OCI-LY3 (cell line): Measurements from ENCODE around the gene CST9L.

Source experiments
- H2AFZ ChIP-seq: fragments of 200-600, 300-600 bp; shearing (Covaris generic); 2 replicates; pipeline ENCODE4 v1.6.0; 2014; ENCODE audit warnings: antibody characterized with exemption, low read depth, low read length
- H3K27ac ChIP-seq: fragments of 200-600, 300-600 bp; sonication (generic); 2 replicates; pipeline ENCODE4 v1.5.1; 2014; ENCODE audit warnings: mild to moderate bottlenecking, low read length, moderate library complexity, mixed read lengths
- H3K27me3 ChIP-seq: fragments of 200-600, 300-600 bp; sonication (generic); 2 replicates; pipeline ENCODE4 v1.6.1; 2014; ENCODE audit warnings: low read depth, low read length, mixed read lengths
- H3K36me3 ChIP-seq: fragments of 200-600, 300-600 bp; sonication (generic); replicated peaks from 2 replicates; pipeline ENCODE3; 2014; ENCODE audit warnings: low read depth, low read length, mixed read lengths
- H3K4me1 ChIP-seq: fragments of 300-600, 200-600 bp; sonication (generic); 2 replicates; pipeline ENCODE4 v1.6.1; 2014; ENCODE audit warnings: low read length, mixed read lengths
- H3K4me2 ChIP-seq: fragments of 200-600, 300-600 bp; sonication (generic); 2 replicates; pipeline ENCODE4 v1.6.1; 2014; ENCODE audit warnings: low read length, mixed read lengths
- H3K4me3 ChIP-seq: fragments of 300-600, 200-600 bp; sonication (generic); 2 replicates; pipeline ENCODE4 v1.5.1; 2014; ENCODE audit warnings: antibody characterized with exemption, mild to moderate bottlenecking, low read length, moderate library complexity
- H3K79me2 ChIP-seq: fragments of 300-600, 200-600 bp; shearing (Covaris generic); 2 replicates; pipeline ENCODE4 v1.6.1; 2014; ENCODE audit warnings: mild to moderate bottlenecking, low read length, mixed read lengths
- H3K9ac ChIP-seq: fragments of 300-600, 200-600 bp; shearing (Covaris generic); 2 replicates; pipeline ENCODE4 v1.6.0; 2014; ENCODE audit warnings: mild to moderate bottlenecking, low read length, moderate library complexity
- H3K9me3 ChIP-seq: fragments of 200-600, 300-600 bp; shearing (Covaris generic); 2 replicates; pipeline ENCODE4 v1.6.1; 2014; ENCODE audit warnings: low read length, mixed read lengths; ENCODE audit not compliant: insufficient read depth
- H4K20me1 ChIP-seq: fragments of 200-600, 300-600 bp; sonication (generic); 2 replicates; pipeline ENCODE4 v1.6.1; 2016; ENCODE audit warnings: low read length, mixed read lengths; ENCODE audit not compliant: insufficient read depth
- EZH2phosphoT487 ChIP-seq: fragments of 200-600 bp; shearing (Covaris generic); IDR thresholded peaks from 2 replicates; pipeline ENCODE4 v1.6.1; 2018; ENCODE audit warnings: antibody characterized with exemption, mixed run types, low read depth
- TF ChIP-seq, protein P1 (sequence below): fragments of 200-600, 300-600 bp; sonication (generic); IDR thresholded peaks from 2 replicates; pipeline ENCODE4 v1.5.1; 2014; ENCODE audit warnings: antibody characterized with exemption, low read length, low read depth

The CST9L gene

DNA sequence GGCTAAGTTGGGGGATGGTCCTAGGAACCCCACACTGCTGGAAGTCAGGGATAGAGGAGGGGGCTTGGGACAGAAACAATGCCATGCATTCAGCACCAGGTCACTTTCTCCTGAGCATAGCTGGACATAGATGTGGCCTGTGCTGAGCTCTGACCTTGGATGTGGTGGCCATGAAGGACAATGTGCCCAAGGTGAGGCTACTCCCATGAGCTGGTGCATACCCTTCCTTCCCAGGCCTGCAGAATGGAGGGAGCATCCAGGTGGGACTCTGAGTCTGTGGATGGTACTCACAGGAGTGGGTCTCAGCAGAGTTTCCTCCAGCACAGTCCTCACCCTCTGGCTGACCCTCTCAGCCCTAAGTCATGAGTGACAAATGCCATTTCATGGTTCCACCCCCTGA, 16.9 kb downstream of the CST9L start:
- no peak overlapping the region for H3K4me2 ChIP-seq

DNA sequence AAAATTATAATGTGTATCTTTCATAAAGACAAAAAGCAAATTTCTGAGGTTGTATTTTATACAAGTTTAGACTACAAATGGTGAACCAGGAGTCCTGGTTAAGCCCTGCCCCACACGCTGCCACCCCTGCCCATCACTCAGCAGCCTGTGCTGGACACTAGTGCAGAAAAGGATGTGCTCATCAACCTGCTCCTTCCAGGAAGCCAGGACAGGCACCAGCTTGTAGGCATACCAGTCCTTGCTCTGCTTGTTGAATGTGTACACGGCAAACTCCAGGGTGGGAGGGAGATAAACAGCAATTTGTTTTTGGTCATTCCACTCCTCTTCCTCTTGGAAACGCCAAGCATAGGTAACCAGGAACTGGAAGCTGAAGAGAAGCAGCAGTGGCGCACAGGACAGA, 18.1 kb downstream of the CST9L start:
- H4K20me1 ChIP-seq: no peaks in the 10 kb centered on the region
- no peaks in the 10 kb centered on the region for H3K79me2 ChIP-seq
- H3K9me3 ChIP-seq: no peaks in the 10 kb centered on the region
- H3K27ac ChIP-seq: no peak overlapping the region
- no peak for TF ChIP-seq EZH2phosphoT487
- TF ChIP-seq, protein P1, sequence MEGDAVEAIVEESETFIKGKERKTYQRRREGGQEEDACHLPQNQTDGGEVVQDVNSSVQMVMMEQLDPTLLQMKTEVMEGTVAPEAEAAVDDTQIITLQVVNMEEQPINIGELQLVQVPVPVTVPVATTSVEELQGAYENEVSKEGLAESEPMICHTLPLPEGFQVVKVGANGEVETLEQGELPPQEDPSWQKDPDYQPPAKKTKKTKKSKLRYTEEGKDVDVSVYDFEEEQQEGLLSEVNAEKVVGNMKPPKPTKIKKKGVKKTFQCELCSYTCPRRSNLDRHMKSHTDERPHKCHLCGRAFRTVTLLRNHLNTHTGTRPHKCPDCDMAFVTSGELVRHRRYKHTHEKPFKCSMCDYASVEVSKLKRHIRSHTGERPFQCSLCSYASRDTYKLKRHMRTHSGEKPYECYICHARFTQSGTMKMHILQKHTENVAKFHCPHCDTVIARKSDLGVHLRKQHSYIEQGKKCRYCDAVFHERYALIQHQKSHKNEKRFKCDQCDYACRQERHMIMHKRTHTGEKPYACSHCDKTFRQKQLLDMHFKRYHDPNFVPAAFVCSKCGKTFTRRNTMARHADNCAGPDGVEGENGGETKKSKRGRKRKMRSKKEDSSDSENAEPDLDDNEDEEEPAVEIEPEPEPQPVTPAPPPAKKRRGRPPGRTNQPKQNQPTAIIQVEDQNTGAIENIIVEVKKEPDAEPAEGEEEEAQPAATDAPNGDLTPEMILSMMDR: no peak
- H2AFZ ChIP-seq: no peak overlapping the region
- H3K9ac ChIP-seq: no peak overlapping the region
- no peak overlapping the region for H3K4me2 ChIP-seq
- no peak overlapping the region for H3K4me3 ChIP-seq
- no peaks in the 10 kb centered on the region for H3K36me3 ChIP-seq
- H3K27me3 ChIP-seq: peaks cover 34% of the 10 kb centered on the region
- H3K4me1 ChIP-seq: no peaks in the 10 kb centered on the region

More for the DNA sequence above, 16.9 kb downstream of the CST9L start:
- Histone ChIP-seq H3K4me3 (no peak overlapping the region), H3K4me1 (no peaks in the 10 kb centered on the region), H3K9me3 (no peaks in the 10 kb centered on the region), H3K36me3 (no peaks in the 10 kb centered on the region), H3K79me2 (no peaks in the 10 kb centered on the region), H4K20me1 (no peaks in the 10 kb centered on the region), H2AFZ (no peak overlapping the region), H3K9ac (no peak overlapping the region), H3K27ac (no peak overlapping the region), H3K27me3 (peaks cover 40% of the 10 kb centered on the region)
- TF ChIP-seq EZH2phosphoT487: no peak
- TF ChIP-seq, protein P1: no peak

DNA sequence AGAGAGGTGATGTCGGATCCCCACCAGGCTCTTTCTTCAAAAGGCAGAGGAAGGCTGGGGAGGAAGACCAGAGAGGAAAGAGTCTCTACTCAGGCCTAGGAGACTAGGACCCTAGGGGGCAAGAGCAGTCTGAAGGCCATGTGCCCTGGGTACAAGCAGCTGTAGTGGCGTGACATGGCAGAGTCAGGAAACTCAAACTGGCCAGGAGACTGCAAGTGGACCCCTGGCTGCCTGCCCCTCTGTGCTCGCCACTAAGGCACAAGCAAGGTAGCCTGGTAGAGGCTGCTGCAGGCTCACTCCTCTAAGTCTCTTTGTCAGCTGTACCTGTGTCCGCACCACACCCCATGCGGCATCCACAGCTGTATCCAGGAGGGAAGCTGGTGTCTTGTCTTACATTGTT, 19.9 kb downstream of the CST9L start:
- no peak overlapping the region for H3K9ac ChIP-seq
- TF ChIP-seq, protein P1: no peak
- no peak for TF ChIP-seq EZH2phosphoT487
- H3K9me3 ChIP-seq: no peaks in the 10 kb centered on the region
- no peaks in the 10 kb centered on the region for H4K20me1 ChIP-seq
- no peak overlapping the region for H2AFZ ChIP-seq
- no peaks in the 10 kb centered on the region for H3K79me2 ChIP-seq
- no peak overlapping the region for H3K4me3 ChIP-seq
- H3K36me3 ChIP-seq: no peaks in the 10 kb centered on the region
- no peaks in the 10 kb centered on the region for H3K4me1 ChIP-seq
- peaks cover 40% of the 10 kb centered on the region for H3K27me3 ChIP-seq
- no peak overlapping the region for H3K27ac ChIP-seq
- H3K4me2 ChIP-seq: no peak overlapping the region

DNA sequence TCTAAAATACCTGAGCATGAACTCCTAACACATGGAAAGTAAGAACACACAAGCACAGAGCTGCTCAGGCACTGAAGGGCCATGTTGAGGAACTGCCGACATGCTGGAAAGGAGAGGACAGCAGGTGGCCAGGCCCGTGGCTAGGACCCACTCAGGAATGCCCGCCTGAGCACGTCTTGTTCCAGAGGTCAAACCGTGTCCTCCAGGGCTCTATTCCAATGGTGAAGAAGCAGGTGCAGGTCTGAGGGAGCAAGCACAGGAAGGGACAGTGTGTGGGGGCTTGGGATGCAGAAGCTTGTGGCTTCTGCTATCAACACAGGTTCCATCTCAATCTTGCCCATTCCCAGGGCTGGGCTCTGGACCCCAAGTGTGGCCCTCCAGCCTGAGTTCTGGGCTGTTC, 20.7 kb downstream of the CST9L start:
- Histone ChIP-seq H3K79me2 (no peaks in the 10 kb centered on the region), H3K9ac (no peak overlapping the region), H4K20me1 (no peaks in the 10 kb centered on the region), H3K4me3 (no peak overlapping the region), H3K27ac (no peak overlapping the region), H3K9me3 (no peaks in the 10 kb centered on the region), H2AFZ (no peak overlapping the region), H3K4me2 (no peak overlapping the region), H3K36me3 (no peaks in the 10 kb centered on the region), H3K27me3 (peaks cover 38% of the 10 kb centered on the region), H3K4me1 (no peaks in the 10 kb centered on the region)
- no peak for TF ChIP-seq EZH2phosphoT487
- TF ChIP-seq, protein P1: no peak
